ENCODE results near the gene KCNC1.

- TF ChIP-seq CTCF (IDR thresholded peaks at IDR 0.05; ENCODE audit: poor library complexity, severe bottlenecking) = no peak
- no peak for TF ChIP-seq POLR2AphosphoS5 (IDR thresholded peaks at IDR 0.05)
Observed at GRCh38 chr11:17740649-17741235, 6.2 kb downstream of the KCNC1 start.
